ENCODE data around the gene ARHGEF39. TPM values are rescaled to one million over a fixed set of nuclear protein-coding genes. Genes with fewer than 3 reads are reported as not detected.

ARHGEF39 gene
- 1 to 10 TPM in 1 of 3 donors, under 1 TPM in 2; 0.59 to 1.6 (median 0.80) TPM for total RNA-seq

GRCh38 chr9:35664531-35665470 lies at the start of gene ARHGEF39:
Gene ARHGEF39, minus strand, starts transcription at chr9:35665195. Its CDS starts 26 bp downstream, at chr9:35665169.
- Histone ChIP-seq H3K36me3 (no peaks in the 10 kb centered on the region), H3K4me1 (no peaks in the 10 kb centered on the region), H3K27ac (peak within 1 kb of the TSS; percentile 39 to 71), H3K4me3 (peak within 1 kb of the TSS; percentile 47 to 69 (median 69)), H3K27me3 (no peaks in the 10 kb centered on the region), H3K9me3 (no peaks in the 10 kb centered on the region)
- no peak for TF ChIP-seq POLR2A (IDR thresholded peaks at IDR 0.05)
- TF ChIP-seq CTCF (IDR thresholded peaks at IDR 0.05), result no peak
- TF ChIP-seq POLR2AphosphoS5 (IDR thresholded peaks at IDR 0.05), result peak in 1 of 3 donors; percentile 18
- intact Hi-C loops (cut with DNase I; ENCODE audit: low total_unique reads), result no loop called here
- DNase-seq (ENCODE audit: low spot score in 2 of 2), result peak; percentile 53 to 77

- no peak overlapping the region for H3K27ac ChIP-seq
- H3K36me3 ChIP-seq, result peaks cover 30% of the 10 kb centered on the region
- intact Hi-C loops (cut with DNase I; ENCODE audit: low total_unique reads), result no loop called here
- H3K4me3 ChIP-seq, result no peak overlapping the region
- no peaks in the 10 kb centered on the region for H3K9me3 ChIP-seq
- H3K27me3 ChIP-seq, result no peaks in the 10 kb centered on the region
- no peak for DNase-seq (ENCODE audit: low spot score in 2 of 2)
- TF ChIP-seq POLR2AphosphoS5 (IDR thresholded peaks at IDR 0.05) (no peak), CTCF (IDR thresholded peaks at IDR 0.05) (no peak), POLR2A (IDR thresholded peaks at IDR 0.05) (no peak)
- H3K4me1 ChIP-seq, result no peaks in the 10 kb centered on the region
Measured at GRCh38 chr9:35714123-35714522, 49.1 kb upstream of the ARHGEF39 start.

- Histone ChIP-seq H3K36me3 (peaks cover 25% of the 10 kb centered on the region), H3K4me1 (no peaks in the 10 kb centered on the region)
- intact Hi-C loops (cut with DNase I; ENCODE audit: low total_unique reads), result no loop called here
Measured at GRCh38 chr9:35713578-35713977, 48.6 kb upstream of the ARHGEF39 start.

GRCh38 chr9:35712762-35713400 lies 47.9 kb upstream of the ARHGEF39 start:
- TF ChIP-seq CTCF (IDR thresholded peaks at IDR 0.05) (no peak), POLR2A (IDR thresholded peaks at IDR 0.05) (no peak), POLR2AphosphoS5 (IDR thresholded peaks at IDR 0.05) (no peak)
- no peak for DNase-seq (ENCODE audit: low spot score in 2 of 2)
- intact Hi-C loops (cut with DNase I; ENCODE audit: low total_unique reads), result no loop called here
- H3K9me3 ChIP-seq, result no peaks in the 10 kb centered on the region
- no peaks in the 10 kb centered on the region for H3K27me3 ChIP-seq
- no peak overlapping the region for H3K4me3 ChIP-seq
- peak overlapping the region; percentile 32 to 73 for H3K27ac ChIP-seq
- H3K36me3 ChIP-seq, result peaks cover 22% of the 10 kb centered on the region
- no peaks in the 10 kb centered on the region for H3K4me1 ChIP-seq

More at GRCh38 chr9:35713578-35713977, 48.6 kb upstream of the ARHGEF39 start:
- Histone ChIP-seq H3K4me3 (no peak overlapping the region), H3K9me3 (no peaks in the 10 kb centered on the region), H3K27me3 (no peaks in the 10 kb centered on the region), H3K27ac (no peak overlapping the region)
- no peak for DNase-seq (ENCODE audit: low spot score in 2 of 2)
- TF ChIP-seq POLR2A (IDR thresholded peaks at IDR 0.05) (no peak), CTCF (IDR thresholded peaks at IDR 0.05) (no peak), POLR2AphosphoS5 (IDR thresholded peaks at IDR 0.05) (no peak)

All from breast epithelium (tissue), 4 donors.